GM18867 (cell line): ENCODE results near the gene PROSER3.
"Not testable (repeated sequence)": the region's sequence is repeated elsewhere in the genome, so short reads cannot be mapped to it uniquely, and the experiment has no call there.

Experiments used
- ATAC-seq: cut with Tn5 transposase; IDR thresholded peaks from one replicate; pipeline ENCODE4 v1.9.1; 2021; ENCODE audit warnings: mild to moderate bottlenecking, moderate library complexity; ENCODE audit not compliant: unreplicated experiment

Gene PROSER3

DNA sequence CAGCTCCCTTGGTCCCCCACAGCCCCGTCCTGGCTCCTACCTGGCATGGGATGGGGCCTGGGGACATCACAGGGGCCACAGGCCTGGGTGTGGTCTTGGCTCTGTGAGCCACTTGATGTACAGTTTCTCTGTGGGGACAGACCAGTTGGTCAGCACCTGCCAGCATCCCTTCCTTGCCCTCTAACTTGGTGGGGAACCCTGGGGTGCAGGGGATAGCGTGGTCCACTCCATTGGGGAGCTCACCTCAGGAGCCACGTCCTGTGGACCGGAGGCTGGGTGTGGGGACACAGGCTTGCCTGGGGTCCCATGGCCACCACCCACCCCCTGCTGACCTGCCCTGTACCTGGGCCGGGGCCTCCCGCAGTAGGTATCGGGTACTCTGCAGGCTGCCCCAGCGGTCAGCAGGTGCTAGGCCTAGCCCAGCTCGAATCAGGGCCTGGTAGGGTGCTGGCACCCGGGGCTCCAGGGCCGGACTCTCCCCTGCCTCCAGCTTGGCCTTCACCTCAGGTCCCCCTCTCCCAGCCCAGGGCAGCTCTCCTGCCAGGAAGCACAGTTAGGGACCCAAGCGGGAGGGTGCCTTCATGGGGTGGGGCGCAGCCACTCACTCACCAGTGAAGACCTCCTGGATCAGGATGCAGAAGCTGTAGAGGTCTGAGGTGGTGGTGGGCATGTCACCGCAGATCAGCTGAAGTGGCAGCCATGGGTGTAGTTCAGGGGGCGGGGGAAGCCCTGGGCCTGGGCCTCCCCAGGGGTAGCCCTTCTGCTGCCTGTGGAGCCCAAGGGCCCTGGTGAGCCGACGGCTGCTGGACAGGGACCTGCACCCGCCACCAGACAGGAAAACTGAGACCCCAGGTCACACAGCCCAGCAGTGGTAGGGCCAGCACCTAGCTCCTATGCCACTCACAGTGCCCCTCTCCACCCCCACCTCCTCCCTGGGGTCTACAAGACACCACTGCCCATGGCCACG lies 32.3 kb downstream of the PROSER3 start:
- ATAC-seq: no peak

DNA sequence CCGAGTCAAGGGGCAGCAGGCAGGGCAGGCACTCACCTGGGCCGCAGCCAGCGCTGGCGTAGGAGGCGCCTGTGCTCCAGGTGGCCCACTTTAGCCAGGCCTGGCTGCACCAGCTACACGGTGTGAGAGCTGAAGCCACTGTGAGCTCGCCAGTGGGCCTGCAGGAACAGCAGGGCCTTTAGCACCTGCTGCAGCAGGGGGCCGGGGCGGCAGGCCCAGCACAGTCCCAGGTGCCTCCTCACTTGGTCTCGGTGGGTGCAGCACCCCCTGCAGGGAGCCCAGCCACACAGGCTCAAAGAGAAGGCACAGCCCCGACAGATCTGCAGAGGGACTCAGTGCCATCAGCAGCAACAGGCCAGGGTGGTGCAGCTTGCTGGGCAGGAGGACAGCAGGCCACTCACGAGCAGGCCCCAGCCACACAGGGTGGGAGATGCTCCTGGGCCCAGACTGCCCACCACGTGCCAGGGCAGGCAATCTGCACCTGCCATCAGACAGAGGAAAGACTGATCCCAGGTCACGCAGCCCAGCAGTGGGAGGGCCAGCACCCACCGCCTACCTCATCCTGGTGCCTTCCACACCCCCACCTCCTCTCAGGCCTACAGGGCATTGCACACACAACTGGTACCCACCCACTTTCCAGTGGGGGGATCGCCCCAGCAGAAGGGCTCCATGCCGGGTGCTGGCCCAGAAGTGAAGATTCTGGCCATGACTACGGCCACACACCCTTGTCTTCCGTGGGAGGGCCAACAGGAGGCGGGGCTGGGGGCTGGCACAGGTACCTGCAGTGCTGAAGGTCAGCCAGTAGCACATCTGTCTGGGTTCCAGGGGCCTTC lies 33.2 kb downstream of the PROSER3 start:
- ATAC-seq: no peak

DNA sequence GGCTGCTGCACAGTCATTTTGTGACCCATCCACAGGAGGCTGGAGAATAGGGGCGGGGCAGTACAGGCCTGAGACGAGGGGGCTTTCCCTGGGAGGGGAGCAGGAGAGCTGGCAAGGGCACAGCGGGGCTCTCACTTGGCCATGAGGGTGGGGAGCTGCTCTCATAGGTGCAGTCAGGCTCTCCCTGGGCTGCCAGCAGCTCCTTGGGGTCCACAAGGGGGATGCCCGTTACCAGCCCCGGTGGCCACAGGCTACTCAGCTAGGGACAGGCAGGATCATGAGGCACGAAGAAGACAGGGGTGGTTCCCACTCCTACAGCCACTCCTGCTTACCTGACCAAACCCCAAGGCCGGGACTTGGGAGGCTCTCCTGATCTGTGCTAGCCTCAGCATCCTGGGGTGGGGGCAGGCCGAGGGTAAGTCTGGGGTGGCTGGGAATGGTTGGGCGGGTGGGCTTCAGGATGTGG lies 33.9 kb downstream of the PROSER3 start:
- ATAC-seq: no peak

DNA sequence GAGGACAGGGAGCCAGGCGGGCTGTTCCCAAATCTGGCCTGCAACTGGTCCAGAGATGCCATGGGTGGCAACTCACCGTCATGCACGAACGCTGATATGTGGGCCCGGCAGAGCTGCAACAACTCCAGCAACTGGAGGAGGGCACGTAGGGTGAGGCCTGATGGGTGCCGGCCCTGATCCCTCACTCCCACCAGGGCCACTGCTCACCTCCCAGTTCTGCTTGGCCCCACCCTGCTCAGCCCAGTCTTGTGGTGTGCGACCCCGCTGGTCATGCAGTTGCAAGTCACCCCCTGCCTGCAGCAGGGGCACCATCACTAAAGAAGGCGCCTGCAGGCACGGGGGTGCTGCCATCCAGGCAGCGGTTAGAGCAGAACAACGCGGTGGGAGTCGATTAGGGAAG lies 34.3 kb downstream of the PROSER3 start:
- no peak for ATAC-seq

DNA sequence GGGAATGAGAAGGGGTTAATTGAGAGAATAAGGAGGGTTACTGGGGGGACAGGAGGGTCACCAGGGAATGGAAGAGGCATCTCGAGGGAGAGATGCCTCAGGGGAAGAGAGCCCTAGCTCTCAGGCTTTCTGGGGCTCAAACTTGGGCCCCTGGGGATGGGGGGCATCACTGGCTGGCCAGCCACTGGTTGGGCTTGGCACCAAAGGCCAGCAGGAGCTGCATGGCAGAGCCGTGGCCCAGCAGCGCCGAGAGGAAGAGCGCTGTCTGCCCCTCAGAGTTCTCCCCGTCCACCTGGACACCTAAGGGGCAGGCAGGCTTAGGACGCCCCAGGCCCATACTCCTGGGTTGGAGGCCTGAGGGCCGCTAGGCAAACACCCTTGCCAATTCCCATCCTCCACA lies 34.9 kb downstream of the PROSER3 start:
- no peak for ATAC-seq

DNA sequence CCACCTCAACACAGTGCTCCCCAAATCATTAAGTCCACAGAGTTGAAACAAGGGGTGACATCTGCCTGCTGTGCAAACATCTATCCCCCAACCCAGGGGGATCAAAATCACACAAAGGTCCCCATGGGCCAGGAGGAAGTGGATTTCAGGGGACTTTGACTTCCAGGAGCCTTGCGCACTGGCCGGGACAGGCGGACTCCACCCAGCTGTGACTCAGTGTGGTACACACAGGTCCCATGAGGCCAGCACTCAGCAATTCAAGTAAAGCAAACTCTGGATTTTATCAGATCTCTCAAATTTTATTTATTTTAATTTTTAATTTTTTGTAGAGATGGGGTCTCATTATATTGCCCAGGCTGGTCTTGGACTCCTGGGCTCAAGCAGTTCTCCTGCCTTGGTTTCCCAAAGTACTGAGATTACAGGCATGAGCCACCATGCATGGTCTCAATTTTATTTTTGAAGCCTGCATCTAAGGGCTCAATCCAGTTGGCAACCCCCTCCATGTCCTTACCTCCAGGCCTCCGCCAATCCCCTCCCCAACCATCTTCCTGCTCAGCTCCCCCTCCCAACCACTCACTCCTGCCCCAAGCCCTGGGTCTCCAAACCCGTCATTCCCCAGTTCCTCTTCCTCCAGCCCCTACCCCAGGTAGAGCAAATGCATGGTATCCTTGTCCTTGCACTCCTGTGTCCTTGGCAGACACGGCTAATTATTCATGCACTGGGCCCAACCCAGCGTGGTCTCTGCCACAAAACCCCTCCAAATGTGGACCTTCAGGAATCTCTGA lies 35.6 kb downstream of the PROSER3 start:
- no peak for ATAC-seq

DNA sequence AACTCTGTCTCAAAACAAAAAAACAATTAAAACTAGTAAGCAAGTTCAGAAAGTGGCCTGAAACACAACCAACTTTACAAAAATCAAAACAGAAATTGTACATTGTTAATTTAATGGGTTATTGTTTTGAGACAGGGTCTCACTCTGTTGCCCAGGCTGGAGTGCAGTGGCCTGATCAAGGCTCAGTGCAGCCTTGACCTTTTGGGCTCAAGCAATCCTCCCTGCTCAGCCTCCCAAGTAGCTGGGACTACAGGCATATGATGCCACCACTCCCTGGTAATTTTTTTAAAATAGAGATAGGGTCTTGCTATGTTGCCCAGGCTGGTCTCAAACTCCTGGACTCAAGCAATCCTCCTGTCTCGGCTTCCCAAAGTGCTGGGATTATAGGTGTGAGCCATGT lies 37.6 kb downstream of the PROSER3 start:
- not testable (repeated sequence) for ATAC-seq

DNA sequence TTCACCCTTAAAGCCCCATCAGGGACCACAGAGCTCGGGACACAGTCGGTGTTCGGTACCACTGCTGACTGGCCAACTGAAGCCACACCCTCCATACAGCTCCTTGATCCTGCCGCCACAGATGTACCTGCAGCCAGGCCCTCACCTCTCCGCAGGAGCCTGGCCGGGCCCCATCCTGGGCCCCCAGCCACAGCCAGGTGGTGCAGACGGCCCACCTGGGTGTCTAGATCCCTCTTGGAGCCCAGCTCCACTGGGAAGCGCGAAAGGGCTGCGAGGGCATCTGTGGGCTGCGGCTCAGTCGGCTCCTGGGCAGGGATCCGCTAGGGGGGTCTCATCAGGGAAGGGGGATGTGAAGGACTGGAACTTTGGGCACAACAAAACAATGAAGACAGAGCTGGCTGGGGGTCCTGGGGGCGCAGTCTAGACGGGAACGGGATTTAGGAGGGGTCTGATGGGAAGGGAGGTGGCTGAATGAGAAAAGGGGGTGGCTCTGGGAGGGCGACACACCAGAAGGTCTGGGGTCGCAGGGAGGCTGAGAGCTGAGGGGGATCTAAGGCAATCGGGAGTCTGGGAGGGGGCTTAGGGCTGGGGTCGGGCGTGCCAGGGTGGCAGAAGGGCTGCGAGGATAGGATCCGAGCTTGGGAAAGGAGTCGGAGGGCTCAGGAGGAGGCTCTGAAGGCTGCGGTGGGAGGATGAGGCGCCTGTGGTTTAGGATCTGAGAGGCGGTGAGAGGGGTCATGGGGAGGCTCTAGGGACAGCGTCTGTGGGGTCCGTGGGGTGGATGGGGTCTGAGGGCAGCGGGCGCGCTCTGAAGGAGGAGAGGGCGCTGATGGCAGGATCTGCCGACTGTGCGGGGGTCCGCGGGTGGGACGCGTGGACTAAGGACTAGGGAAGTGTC lies 38.9 kb downstream of the PROSER3 start:
- ATAC-seq: no peak

DNA sequence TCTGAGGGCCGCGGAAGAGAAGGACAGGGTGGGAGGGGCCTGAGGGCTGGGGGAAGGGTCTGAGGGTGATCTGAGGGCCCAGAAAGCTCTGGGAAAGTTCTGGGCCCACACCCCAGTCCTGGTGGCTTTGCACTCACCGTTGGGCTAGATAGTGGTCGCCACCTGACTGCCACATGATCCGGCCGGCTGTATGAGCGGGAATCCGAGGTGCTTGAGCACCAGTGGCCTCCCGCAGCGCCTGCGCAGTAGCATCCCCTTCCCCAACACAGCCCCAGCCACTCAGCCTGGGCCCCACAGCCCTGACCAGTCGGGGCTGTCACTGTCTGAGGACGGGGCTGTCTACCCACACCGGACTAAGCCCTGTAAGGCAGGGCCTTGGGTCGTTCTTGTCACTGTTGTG lies 39.7 kb downstream of the PROSER3 start:
- ATAC-seq: no peak

DNA sequence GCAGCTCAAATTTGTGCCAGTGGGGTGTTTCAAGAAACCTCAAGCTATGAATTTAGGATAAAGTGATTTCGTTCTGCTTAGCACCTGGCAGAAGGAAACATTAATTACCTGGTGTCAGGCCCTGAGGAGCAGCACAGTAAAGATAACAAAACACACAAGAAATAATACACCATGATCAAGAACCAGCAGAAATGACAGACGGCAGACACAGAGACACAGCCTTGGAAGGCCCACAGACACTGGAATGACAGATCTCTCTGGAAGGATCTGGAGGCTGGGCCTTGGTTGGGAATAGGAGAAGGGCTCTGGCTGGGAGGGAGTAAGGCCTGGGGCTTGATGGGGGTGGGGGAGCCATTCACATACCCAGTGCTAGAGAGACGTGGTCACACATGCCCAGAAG lies 43.9 kb downstream of the PROSER3 start:
- no peak for ATAC-seq

DNA sequence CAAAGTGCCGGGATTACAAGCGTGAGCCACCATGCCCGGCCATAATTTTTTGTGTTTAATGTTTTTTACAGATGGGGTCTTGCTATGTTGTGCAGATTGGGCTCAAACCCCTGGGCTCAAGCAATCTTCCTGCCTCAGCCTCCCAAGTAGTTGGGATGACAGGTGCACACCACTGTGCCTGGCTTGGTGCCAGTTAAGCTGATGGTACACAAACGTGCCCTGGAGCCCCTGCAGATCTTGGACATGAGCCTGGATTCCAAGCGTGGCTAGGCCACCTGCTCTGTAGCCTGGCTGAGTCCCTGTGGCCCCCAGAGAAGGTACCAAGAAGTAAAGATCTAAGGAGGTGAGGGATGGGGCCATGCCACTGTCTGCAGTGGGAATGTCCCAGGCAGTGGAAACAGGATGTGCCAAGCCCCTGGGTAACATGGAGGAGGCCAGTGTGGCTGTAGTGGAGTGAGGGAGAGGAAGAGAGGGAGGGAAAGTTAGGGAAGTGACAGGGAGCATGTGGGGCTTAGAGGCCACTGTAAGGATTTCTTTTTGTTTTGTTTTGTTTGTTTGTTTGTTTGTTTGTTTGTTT lies 47.6 kb downstream of the PROSER3 start:
- no peak for ATAC-seq

DNA sequence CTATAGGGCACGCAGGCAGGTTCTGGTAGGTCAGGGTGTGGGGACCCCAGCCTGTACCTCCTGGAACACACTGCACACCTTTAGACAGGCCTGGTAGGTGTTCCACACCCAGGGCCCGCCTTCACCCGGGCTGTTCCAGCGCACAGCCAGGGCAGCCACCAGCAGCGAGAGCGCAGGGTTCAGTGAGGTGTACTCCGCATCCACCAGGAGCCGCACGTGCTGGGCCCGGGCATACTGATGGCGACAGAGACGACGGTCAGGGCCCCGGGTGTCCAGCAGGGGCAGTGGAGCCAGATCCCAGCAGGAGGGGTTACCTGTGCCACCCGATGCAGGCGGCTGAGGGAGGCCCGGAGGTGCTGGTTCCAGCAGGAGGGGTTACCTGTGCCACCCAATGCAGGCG lies 48.6 kb downstream of the PROSER3 start:
- ATAC-seq: no peak

DNA sequence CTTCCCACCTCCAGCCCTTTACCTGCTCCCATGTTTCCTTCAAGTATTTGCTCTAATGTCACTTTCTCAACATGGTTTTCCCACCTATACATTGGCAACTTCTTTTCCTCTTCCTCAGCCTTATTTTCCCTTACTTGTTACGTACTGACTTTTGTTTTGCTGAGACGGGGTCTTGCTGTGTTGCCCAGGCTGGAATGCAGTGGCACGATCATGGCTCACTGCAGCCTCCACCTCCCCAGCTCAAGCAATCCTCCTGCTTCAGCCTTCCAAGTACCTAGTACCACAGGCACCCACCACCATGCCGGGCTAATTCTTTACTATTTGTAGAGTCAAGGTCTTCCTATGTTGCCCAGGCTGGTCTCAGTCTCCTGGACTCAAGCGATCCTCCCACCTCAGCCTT lies 49.7 kb downstream of the PROSER3 start:
- no peak for ATAC-seq

DNA sequence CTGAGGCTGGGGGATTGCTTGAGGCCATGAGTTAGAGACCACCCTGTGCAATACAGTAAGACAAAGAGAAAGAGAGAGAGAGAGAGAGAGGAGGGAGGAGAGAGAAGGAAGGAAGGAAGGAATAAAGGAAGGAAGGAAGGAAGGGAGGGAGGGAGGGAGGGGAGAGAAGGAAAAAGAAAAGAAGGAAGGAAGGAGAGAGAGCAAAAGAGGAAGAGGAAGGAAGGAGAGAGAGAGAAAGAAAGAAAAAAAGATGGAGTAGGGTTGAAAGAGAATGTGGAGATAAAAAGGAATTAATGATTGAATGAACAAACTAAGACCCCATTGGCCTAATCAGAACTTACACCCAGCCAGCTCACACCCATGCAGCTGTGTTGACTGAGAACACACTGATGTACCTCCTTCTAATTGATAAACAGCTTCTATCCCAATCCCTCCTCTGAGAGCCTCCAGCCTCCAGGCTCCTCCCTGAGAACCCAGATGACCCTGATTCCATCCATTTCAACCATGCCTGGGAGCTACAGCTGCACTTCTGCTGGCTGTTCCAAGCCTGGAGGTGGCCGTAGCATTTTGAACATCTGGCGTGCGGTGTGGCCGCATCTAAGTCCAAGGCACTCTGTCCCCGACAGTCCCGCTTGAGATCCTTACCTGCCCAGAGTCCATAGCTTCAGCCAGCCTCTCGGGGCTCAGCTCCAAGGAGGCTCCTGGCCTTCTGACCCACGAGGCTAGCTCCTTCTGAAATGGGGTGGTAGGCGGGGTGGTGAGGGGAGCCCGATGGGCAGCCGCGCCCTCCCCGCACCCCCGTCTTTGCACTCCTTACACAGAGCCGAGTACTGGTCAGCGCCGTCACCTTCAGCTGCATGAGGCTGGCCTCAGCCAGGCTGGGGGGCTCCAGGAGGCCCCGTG lies 53.6 kb downstream of the PROSER3 start:
- no peak for ATAC-seq

DNA sequence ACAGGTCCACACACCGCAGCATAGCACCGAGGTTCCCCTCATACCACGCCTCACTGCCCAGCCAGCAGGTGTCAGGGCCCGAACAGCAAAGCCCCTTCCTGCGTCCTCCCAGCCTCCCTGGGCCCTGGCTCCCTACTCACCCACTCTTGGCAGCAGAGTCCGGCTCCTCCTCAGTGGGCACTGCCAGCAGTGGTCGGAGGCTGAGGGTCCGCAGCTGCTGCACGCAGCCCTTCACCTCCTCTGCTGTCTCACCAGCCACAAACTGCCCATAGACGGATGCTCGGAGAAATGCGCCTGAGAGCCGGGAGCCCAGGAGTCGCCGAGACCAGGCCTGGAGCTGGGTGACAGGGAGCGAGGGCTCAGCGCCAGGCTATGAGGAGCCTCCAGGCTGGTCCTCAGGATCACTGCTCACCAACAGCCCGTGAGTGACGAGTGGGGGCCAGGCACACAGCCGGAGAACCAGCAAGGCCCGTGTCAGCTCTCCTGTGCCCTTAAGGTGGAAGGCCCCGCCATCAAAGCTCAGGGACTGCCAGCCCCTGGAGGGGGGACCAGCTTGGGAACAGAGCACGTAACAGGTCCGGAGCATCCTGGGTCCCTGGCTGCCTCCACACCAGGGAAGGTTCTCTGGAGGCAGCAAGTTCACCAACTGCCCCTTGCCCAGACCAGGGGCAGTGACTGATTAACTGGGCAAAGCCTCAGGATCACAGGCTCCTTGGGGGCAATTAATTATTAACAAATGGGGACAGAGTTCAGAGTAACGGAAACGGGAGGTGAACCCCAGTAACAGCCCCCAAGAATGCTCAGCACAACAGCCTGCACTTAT lies 54.5 kb downstream of the PROSER3 start, which contains the start of gene PRODH2:
Gene PRODH2, minus strand, starts transcription at position 626 of the 823 bp plus-strand sequence. Its CDS starts 40 bp downstream, at position 586.
- ATAC-seq: no peak

DNA sequence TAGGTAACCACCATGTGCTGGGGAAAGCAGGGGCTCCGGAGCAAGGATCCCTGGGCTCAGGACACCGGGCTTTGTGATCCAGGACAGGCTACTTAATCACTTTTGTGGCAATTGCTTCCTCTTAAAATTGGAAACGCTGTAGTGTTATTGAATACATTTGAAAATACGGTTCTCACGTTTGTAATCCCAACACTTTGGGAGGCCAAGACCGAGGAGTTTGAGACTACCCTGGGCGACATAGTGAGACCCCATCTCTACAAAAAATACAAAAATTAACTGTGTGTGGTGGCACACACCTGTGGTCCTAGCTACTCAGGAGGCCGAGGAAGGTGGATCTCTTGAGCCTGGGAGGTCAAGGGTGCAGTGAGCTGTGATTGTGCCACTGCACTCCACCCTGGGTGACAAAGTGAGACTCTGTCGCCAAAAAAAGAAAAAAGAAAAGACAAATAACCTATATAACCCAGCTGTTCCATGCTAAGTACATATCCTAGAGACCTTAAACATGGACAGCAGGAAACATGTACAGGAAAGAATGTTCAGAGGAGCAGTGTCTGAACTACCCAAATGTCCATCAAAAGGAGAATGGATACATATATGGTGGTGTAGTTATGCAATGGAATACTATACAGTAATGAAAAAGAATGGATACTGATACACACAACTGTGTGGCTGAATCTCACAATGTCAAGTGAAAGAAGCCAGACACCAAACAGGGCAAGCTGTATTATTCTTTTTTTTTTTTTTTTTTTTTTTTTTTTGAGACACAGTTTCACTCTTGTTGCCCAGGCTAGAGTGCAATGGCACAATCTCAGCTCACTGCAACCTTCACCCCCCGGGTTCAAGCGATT lies 55.3 kb downstream of the PROSER3 start:
- ATAC-seq: no peak

DNA sequence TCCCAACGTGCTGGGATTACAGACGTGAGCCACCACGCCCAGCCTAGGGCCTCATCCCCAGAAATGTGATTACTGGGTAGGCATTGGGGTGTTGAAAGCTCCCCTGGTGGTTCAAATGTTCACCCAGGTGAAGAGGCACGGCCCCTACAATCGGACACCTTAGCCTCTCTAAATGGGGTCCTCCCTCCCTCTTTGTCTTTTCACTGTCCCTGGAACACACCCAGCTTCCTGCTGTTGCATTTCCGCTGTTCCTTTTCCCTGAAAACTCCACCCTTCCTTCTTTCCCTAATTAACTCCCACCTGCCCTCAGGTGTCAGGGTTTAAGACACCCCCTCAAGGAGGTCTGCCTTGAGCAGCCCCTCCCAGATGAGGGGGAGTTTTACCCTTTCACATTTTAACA lies 58.3 kb downstream of the PROSER3 start:
- ATAC-seq: no peak
